Lung (tissue), 12 donors: ENCODE data around the gene AMOTL2. TPM values are rescaled to one million over a fixed set of nuclear protein-coding genes. Genes with fewer than 3 reads are reported as not detected.

Experiments used
- ATAC-seq: fragments of 200-7000 bp; cut with Tn5 transposase; one replicate; pipeline ENCODE4 v1.9.1; 2020; ENCODE audit warnings: moderate number of reproducible peaks; ENCODE audit not compliant: insufficient read depth, low FRiP score
- DNase-seq, 3 donors: peaks; one replicate each; pipeline ENCODE4 v3.0.0-alpha.2; 2013 to 2017
- H3K27ac ChIP-seq, 2 donors: one replicate each; pipeline ENCODE4 v1.5.1; 2013; ENCODE audit warnings: mild to moderate bottlenecking in 2 of 2, moderate library complexity in 2 of 2, control low read depth in 1 of 2, inconsistent platforms in 1 of 2, low read depth in 1 of 2, low read length in 1 of 2
- H3K27me3 ChIP-seq, 3 donors: one replicate each; pipeline ENCODE4 v1.5.1; 2013; ENCODE audit warnings: low read length in 2 of 3; ENCODE audit not compliant: control insufficient read depth in 3 of 3, insufficient read depth in 3 of 3
- H3K36me3 ChIP-seq, 4 donors: one replicate each; pipeline ENCODE4 v1.5.1; 2013; ENCODE audit warnings: low read length in 4 of 4, mild to moderate bottlenecking in 1 of 4, moderate library complexity in 1 of 4; ENCODE audit not compliant: control insufficient read depth in 4 of 4, insufficient read depth in 4 of 4
- H3K4me1 ChIP-seq, 5 donors: one replicate each; pipeline ENCODE4 v1.5.1; 2013; ENCODE audit warnings: low read length in 5 of 5, mild to moderate bottlenecking in 2 of 5, moderate library complexity in 1 of 5; ENCODE audit not compliant: control insufficient read depth in 5 of 5, insufficient read depth in 5 of 5
- H3K4me3 ChIP-seq: one replicate; pipeline ENCODE4 v1.5.1; 2013; ENCODE audit warnings: mild to moderate bottlenecking, control low read depth, moderate library complexity
- H3K9ac ChIP-seq, 2 donors: one replicate each; pipeline ENCODE4 v1.5.1; 2013; ENCODE audit warnings: low read length in 2 of 2, control low read depth in 1 of 2; ENCODE audit not compliant: insufficient read depth in 1 of 2
- H3K9me3 ChIP-seq, 4 donors: one replicate each; pipeline ENCODE4 v1.5.1; 2013; ENCODE audit warnings: low read length in 3 of 4, mild to moderate bottlenecking in 1 of 4, moderate library complexity in 1 of 4; ENCODE audit not compliant: control insufficient read depth in 4 of 4, insufficient read depth in 3 of 4
- CTCF ChIP-seq: IDR thresholded peaks from 2 replicates; pipeline ENCODE4 v1.5.1; 2012; ENCODE audit warnings: mild to moderate bottlenecking; ENCODE audit errors: control extremely low read depth, extremely low read depth
- WGBS, 2 donors: extraction: QIAGEN DNeasy Blood & Tissue Kit; methylation state at CpG; one replicate each; pipeline ENCODE4 v1.1.7; 2013; 5-methylcytosine and 5-hydroxymethylcytosine counted together
- polyA plus RNA-seq, 2 donors: library from polyadenylated mRNA; stranded (reverse); fragments of 200-250 nt; gene quantifications; one replicate each; pipeline ENCODE4 v1.2.1, GENCODE V29; 2013
- total RNA-seq, 2 donors: library from RNA; depleted of rRNA in 1 of 2; stranded (reverse); fragments of >200 nt in 1 of 2; gene quantifications; one replicate each; pipeline ENCODE4 v1.2.1, GENCODE V29; 2014 to 2021
- donor health status: control.
- donor health status: control.
- donor health status: Bipolar disorder and iron deficiency.
- donor health status: healthy.
- donor health status: DM: yes; HTN: yes; CAD: no.

AMOTL2 gene
- total and polyA plus RNA-seq, 4 donors: 27.4 to 129 (median 75.9) TPM

DNA sequence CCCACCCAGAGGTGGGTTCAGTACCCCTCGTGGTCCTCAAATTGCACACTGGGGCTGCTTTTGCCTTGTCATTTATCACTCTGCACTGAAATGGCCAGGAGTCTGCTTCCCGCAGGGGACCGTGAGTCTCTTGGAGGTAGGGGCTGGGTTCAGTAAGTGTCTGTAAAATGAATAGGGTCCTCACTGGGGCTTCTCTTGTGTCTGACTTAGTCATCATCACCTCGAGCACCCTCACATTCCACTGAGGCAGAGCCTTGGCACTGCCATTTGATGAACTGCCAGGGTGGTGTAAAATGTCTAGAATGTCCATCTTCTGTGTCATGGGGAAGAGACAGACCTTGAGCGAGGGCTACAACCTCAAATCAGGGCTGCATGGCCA lies 62.6 kb downstream of the AMOTL2 start:
- TF ChIP-seq CTCF: no peak
- Histone ChIP-seq H3K9me3 (no peaks in the 10 kb centered on the region), H3K27ac (peak overlapping the region; percentile 21 to 89), H3K4me3 (no peak overlapping the region), H3K4me1 (peaks cover 0 to 34% (median 8%) of the 10 kb centered on the region in 5 donors), H3K36me3 (no peaks in the 10 kb centered on the region), H3K9ac (no peak overlapping the region), H3K27me3 (no peaks in the 10 kb centered on the region)
- DNase-seq: no peak
- WGBS, 2 donors: 75 to 91% methylated on average over 5 of the region's 5 CpGs
- ATAC-seq: no peak

- no peak for TF ChIP-seq CTCF
- Histone ChIP-seq H3K4me1 (peaks cover 0 to 34% (median 8%) of the 10 kb centered on the region in 5 donors), H3K4me3 (no peak overlapping the region), H3K27ac (peak overlapping the region in 1 of 2 donors; percentile 89), H3K9me3 (no peaks in the 10 kb centered on the region), H3K27me3 (no peaks in the 10 kb centered on the region), H3K9ac (no peak overlapping the region), H3K36me3 (no peaks in the 10 kb centered on the region)
- ATAC-seq (no peak), DNase-seq (no peak)
- WGBS, 2 donors: 65 to 75% methylated on average over 2 of the region's 2 CpGs
Measured at GRCh38 chr3:134311265-134311664, 63.0 kb downstream of the AMOTL2 start.

- Histone ChIP-seq H3K36me3 (no peaks in the 10 kb centered on the region), H3K27me3 (no peaks in the 10 kb centered on the region), H3K4me1 (peaks cover 0 to 28% (median 8%) of the 10 kb centered on the region in 5 donors), H3K9me3 (no peaks in the 10 kb centered on the region), H3K4me3 (no peak overlapping the region), H3K9ac (no peak overlapping the region), H3K27ac (peak overlapping the region in 1 of 2 donors; percentile 71)
- WGBS, 2 donors: 59 to 62% methylated on average over 9 of the region's 9 CpGs
- peak; percentile 9 for ATAC-seq
- DNase-seq: peak in 1 of 3 donors; percentile 64
- no peak for TF ChIP-seq CTCF
Measured at GRCh38 chr3:134309987-134310700, 64.1 kb downstream of the AMOTL2 start.
